Cardiac septum (tissue), 1 donor: ENCODE results near the gene OR10AD1. TPM values are rescaled to one million over a fixed set of nuclear protein-coding genes. Genes with fewer than 3 reads are reported as not detected.
"Not testable (repeated sequence)": the region's sequence is repeated elsewhere in the genome, so short reads cannot be mapped to it uniquely, and the experiment has no call there.

Source experiments
- DNase-seq: peaks from one replicate; pipeline ENCODE4 v3.0.0-alpha.2; 2020; ENCODE audit warnings: low spot score
- intact Hi-C: fragments of 100-400 bp; cut with DNase I; formaldehyde crosslinking; loops from one replicate; pipeline ENCODE4 v1.14.0; 2022
- total RNA-seq: library from RNA; stranded (reverse); fragmentation: NEBNext Ultra II Directional; extraction: Animal tissue kit (Norgen Biotek cat#: 25700); gene quantifications from one replicate; pipeline ENCODE4 v1.2.1, GENCODE V29; 2021
- donor health status: DM: no; HTN: no; CAD: no.

Gene OR10AD1
- total RNA-seq, 1 donor from 2014 or later = not detected

- DNase-seq = no peak
- intact Hi-C loops = no loop called here
Measured at GRCh38 chr12:48169011-48169410, 34.1 kb downstream of the OR10AD1 start.

- no peak for DNase-seq
- intact Hi-C loops = no loop called here
Measured at GRCh38 chr12:48165089-48165981, 37.8 kb downstream of the OR10AD1 start.

DNA sequence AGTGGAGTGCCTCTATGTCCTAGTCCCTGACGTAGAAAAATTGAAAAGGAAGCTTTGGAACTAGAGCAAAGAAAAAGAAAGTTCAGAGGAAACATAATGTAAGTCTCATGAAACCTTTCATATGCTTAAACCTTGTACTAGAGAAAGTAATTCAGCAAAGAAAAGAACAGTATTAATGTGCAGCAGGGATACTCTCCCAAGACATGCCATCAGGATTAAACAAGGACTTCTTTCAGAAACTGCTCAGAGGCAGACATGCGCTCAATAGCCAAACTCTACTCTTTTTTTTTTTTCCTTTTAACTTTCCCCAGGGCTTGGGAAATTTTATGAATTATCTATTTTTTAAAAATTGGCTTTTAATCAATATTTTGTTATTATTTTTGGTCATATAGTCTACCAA is 38.6 kb downstream of the OR10AD1 start:
- intact Hi-C loops = no loop called here
- no peak for DNase-seq

- intact Hi-C loops = no loop called here
- no peak for DNase-seq
Measured at GRCh38 chr12:48163150-48163747, 39.8 kb downstream of the OR10AD1 start.

GRCh38 chr12:48160807-48161206 is 42.3 kb downstream of the OR10AD1 start:
- DNase-seq = no peak
- intact Hi-C loops = no loop called here

DNA sequence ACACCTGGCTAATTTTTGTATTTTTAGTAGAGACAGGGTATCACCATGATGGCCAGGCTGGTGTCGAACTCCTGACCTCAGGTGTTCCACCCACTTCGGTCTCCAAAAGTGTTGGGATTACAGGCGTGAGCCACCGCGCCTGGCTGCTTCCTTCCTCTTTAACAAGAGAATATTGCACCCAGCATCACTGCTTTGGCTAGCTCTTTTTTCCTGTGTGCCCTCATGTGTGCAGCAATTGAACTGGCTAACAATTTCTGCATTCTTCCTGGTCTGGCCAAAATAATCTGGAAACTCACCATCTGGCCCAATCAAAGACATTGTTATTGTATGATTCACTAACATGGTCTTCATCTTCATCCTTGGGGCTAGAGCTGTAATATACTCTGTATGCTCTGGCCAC is 43.0 kb downstream of the OR10AD1 start:
- intact Hi-C loops = no loop called here
- DNase-seq = no peak

GRCh38 chr12:48157889-48158370 is 45.2 kb downstream of the OR10AD1 start:
- no peak for DNase-seq
- intact Hi-C loops = loop anchor here (2.0 to 5.0 kb wide), 3 partner anchors 36 to 51 kb away; partner anchors contain the start of gene SENP1

DNA sequence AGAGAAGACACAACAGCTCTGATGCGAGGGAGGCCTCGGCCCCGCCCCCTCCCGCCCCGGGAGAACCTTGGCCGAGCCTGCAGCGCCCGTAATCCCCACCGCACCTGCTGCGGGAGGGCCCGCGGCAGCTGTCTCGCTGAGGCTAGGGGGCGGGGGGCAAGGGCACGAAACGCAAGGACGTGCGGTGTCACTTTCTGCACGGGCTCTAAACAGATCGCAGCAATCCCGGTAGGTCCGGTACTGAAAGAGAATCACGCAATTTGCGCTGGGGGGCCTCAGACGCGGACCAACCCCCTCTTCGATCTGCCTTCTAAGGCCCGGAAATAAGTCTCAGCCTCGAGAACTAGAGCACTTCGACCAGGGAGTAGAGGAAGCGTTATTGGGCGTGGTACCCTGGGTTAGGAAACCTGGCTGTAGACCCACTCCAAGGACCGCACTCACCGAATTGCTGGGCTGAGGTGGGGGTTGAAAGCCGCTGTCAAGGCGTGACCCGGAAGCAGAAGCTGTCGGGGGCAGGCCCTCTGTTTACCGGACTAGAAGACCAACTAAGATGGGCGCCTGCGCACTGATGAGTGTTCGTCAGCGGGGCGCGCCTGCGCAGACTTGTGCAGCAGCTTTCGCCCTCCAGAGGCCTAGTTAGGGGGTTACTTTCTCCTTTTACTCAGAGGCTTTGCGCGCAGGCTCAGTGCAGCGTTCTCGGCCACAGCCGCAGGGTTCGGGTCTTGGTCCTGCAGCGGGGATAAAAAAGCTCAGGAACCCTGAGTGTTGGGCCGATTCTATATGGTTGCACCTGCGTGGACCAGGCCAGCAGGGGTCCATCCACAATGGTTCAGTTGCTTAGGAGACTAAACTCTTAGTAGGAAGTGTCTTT is 45.8 kb downstream of the OR10AD1 start, which contains the start of gene ASB8:
TSS of gene ASB8 (minus strand) at position 498 of the 871 bp plus-strand sequence. CDS start 4,019 bp downstream, outside the sequence.
- intact Hi-C loops = loop anchor here (2.0 to 5.0 kb wide), 3 partner anchors 35 to 50 kb away; partner anchors contain the start of gene SENP1
- DNase-seq = peak; percentile 99

DNA sequence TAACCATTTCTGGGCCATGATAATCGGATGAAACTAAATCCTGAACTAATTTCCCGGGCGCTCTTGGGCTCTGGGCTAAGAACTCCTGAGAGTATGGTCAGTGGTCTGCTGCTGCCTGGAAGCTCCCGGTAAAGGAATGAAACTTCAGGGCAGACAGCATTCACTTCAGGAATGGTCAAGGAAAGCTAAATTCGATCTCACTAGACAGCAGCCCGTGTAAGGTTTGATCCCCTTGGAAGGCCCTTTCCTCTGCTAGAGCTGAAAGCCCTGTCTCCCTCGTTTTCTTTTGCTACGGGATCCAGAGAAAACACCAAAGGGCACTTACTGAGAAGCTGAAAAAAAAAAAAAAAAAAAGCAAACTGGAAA is 46.5 kb downstream of the OR10AD1 start:
- intact Hi-C loops = loop anchor here (2.0 to 5.0 kb wide), 3 partner anchors 34 to 50 kb away; partner anchors contain the start of gene SENP1
- no peak for DNase-seq

DNA sequence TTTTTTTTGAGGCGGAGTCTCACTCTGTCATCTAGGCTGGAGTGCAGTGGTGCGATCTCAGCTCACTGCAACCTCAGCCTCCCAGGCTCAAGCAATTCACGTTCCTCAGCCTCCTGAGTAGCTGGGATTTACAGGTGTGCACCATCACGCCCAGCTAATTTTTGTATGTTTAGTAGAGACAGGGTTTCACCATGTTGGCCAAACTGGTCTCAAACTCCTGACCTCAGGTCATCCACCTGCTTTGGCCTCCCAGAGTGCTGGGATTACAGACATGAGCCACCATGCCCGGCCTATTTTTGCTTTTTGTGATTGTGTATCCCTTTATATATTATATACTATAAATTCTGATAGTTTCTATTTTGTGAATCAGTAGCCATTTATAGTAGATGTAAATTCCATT is 47.3 kb downstream of the OR10AD1 start:
- DNase-seq = not testable (repeated sequence)
- intact Hi-C loops = loop anchor here (2.0 to 5.0 kb wide), 3 partner anchors 33 to 49 kb away; partner anchors contain the start of gene SENP1

Other genes starting within 250 kb of the OR10AD1 start
- 37.5 TPM for gene TMEM106C, start 239.7 kb downstream of the OR10AD1 start, total RNA-seq
- gene COL2A1, start 198.8 kb downstream of the OR10AD1 start, total RNA-seq = 0.13 TPM
- 10.1 TPM for gene SENP1, start 97.2 kb downstream of the OR10AD1 start, total RNA-seq
- gene PFKM, start 83.9 kb downstream of the OR10AD1 start, total RNA-seq = 400 TPM
- 69.4 TPM for gene ASB8, start 45.8 kb downstream of the OR10AD1 start, total RNA-seq
- gene CCDC184, start 19.6 kb downstream of the OR10AD1 start, total RNA-seq = 0.67 TPM
- gene ZNF641, start 147.6 kb upstream of the OR10AD1 start, total RNA-seq = 15.3 TPM